ENCODE results near the gene PODN.

- no peak for TF ChIP-seq CTCF (IDR thresholded peaks at IDR 0.05)
- TF ChIP-seq POLR2A (IDR thresholded peaks at IDR 0.05), result no peak
Measured at GRCh38 chr1:53025034-53025768, 36.8 kb upstream of the PODN start.

Data from ovary (tissue), 3 donors.